Keratinocyte (primary cell): ENCODE measurements around the gene LRRC4C. TPM values are rescaled to one million over a fixed set of nuclear protein-coding genes. Genes with fewer than 3 reads are reported as not detected.

Experiments used
- DNase-seq: peaks from one replicate; pipeline ENCODE4 v3.0.0-alpha.2; 2011; ENCODE audit warnings: low read depth, missing footprints, low spot score
- FAIRE-seq: peaks from 2 replicates; lab custom pipeline; 2011; peaks lifted over from hg19 to GRCh38; lab: Jason Lieb, UNC
- H2AFZ ChIP-seq: 2 replicates; pipeline ENCODE4 v1.6.0; 2012; ENCODE audit warnings: low read length, control low read depth, inconsistent platforms; ENCODE audit not compliant: control insufficient read depth
- H3K27ac ChIP-seq: 2 replicates; pipeline ENCODE4 v1.5.1; 2011; ENCODE audit warnings: low read length; ENCODE audit not compliant: control insufficient read depth, insufficient read depth
- H3K27me3 ChIP-seq: 3 replicates; pipeline ENCODE4 v1.6.0; 2011; ENCODE audit warnings: low read length; ENCODE audit not compliant: control insufficient read depth, insufficient read depth; ENCODE audit errors: extremely low read depth
- H3K36me3 ChIP-seq, 2 experiments: 2 replicates in 1 of 2; 3 replicates in 1 of 2; pipeline ENCODE4 v1.5.1; 2011; ENCODE audit warnings: low read length in 2 of 2, mild to moderate bottlenecking in 1 of 2; ENCODE audit not compliant: control insufficient read depth in 2 of 2, insufficient read depth in 2 of 2; ENCODE audit errors: extremely low read depth in 1 of 2
- H3K4me1 ChIP-seq: 3 replicates; pipeline ENCODE4 v1.5.1; 2011; ENCODE audit warnings: low read length; ENCODE audit not compliant: control insufficient read depth, insufficient read depth; ENCODE audit errors: extremely low read depth
- H3K4me2 ChIP-seq: 3 replicates; pipeline ENCODE4 v1.6.0; 2011; ENCODE audit warnings: low read depth, low read length; ENCODE audit not compliant: control insufficient read depth, insufficient read depth; ENCODE audit errors: extremely low read depth
- H3K4me3 ChIP-seq, 3 experiments: fragments of 200-600 bp in 1 of 3; sonication (generic) in 1 of 3; 2 replicates in 2 of 3; 3 replicates in 1 of 3; pipeline ENCODE4 v1.5.1; 2011 to 2016; ENCODE audit warnings: low read length in 3 of 3, mild to moderate bottlenecking in 3 of 3, control low read depth in 2 of 3, inconsistent platforms in 1 of 3, low read depth in 1 of 3, mixed read lengths in 1 of 3, mixed run types in 1 of 3, moderate library complexity in 1 of 3; ENCODE audit not compliant: control insufficient read depth in 2 of 3, insufficient read depth in 2 of 3; ENCODE audit errors: extremely low read depth in 1 of 3
- H3K79me2 ChIP-seq: 2 replicates; pipeline ENCODE4 v1.6.0; 2012; ENCODE audit warnings: low read length; ENCODE audit not compliant: control insufficient read depth, insufficient read depth
- H3K9ac ChIP-seq: 3 replicates; pipeline ENCODE4 v1.6.0; 2011; ENCODE audit warnings: low read length; ENCODE audit not compliant: control insufficient read depth, insufficient read depth; ENCODE audit errors: extremely low read depth
- H3K9me1 ChIP-seq: 3 replicates; pipeline ENCODE4 v1.6.0; 2011; ENCODE audit warnings: low read length; ENCODE audit not compliant: control insufficient read depth, insufficient read depth; ENCODE audit errors: extremely low read depth
- H3K9me3 ChIP-seq: 2 replicates; pipeline ENCODE4 v1.5.1; 2012; ENCODE audit warnings: low read depth, low read length; ENCODE audit not compliant: control insufficient read depth
- H4K20me1 ChIP-seq: 3 replicates; pipeline ENCODE4 v1.6.0; 2011; ENCODE audit warnings: low read length; ENCODE audit not compliant: control insufficient read depth, insufficient read depth; ENCODE audit errors: extremely low read depth
- CTCF ChIP-seq, 3 experiments: IDR thresholded peaks in 1 of 3; conservative IDR thresholded peaks in 1 of 3; optimal IDR thresholded peaks in 1 of 3; 2 replicates in 2 of 3; 3 replicates in 1 of 3; pipeline versions ENCODE3 to v1.5.1; 2011; ENCODE audit warnings: low read length in 3 of 3, mild to moderate bottlenecking in 3 of 3, moderate library complexity in 2 of 3, control low read depth in 1 of 3, inconsistent platforms in 1 of 3; ENCODE audit not compliant: insufficient read depth in 2 of 3; ENCODE audit errors: extremely low read depth in 1 of 3
- EZH2 ChIP-seq: IDR thresholded peaks from one replicate; pipeline ENCODE4 v1.6.1; 2012; ENCODE audit warnings: inconsistent platforms, mild to moderate bottlenecking, low read length, moderate library complexity
- dilution Hi-C: fragments of 300-500 bp; cut with MboI; formaldehyde crosslinking; loops from one replicate; pipeline ENCODE4 v1.7.0; 2020; ENCODE audit warnings: low sequenced_read_pairs; ENCODE audit not compliant: extremely low pct_ligation_motif_present
- polyA plus RNA-seq, 5 experiments: library from polyadenylated mRNA; depleted of rRNA in 3 of 5; stranded (reverse) in 3 of 5; stranded (forward) in 1 of 5; unstranded in 1 of 5; fragments of >200 nt; gene quantifications; 1 replicate in 1 of 5; 2 replicates in 3 of 5; 3 replicates in 1 of 5; pipeline versions ENCODE4 v1.2.1 to v1.2.3, GENCODE V29; 2011 to 2012; ENCODE audit warnings: missing spikeins in 2 of 5, low read depth in 1 of 5, low replicate concordance in 1 of 5

Gene LRRC4C
- polyA plus RNA-seq, 1 donor (not counting 4 experiments of a cell fraction or from before 2014, with no cell fraction given), result not detected

- no peak overlapping the region for H3K27ac ChIP-seq
- no peak overlapping the region for H2AFZ ChIP-seq
- H3K4me1 ChIP-seq, result no peaks in the 10 kb centered on the region
- no peak overlapping the region for H3K4me3 ChIP-seq
- no peaks in the 10 kb centered on the region for H3K9me3 ChIP-seq
- DNase-seq (no peak), FAIRE-seq (no peak)
- H3K9ac ChIP-seq, result no peak overlapping the region
- H3K36me3 ChIP-seq, result no peaks in the 10 kb centered on the region
- H3K27me3 ChIP-seq, result no peaks in the 10 kb centered on the region
- TF ChIP-seq CTCF (optimal IDR thresholded peaks at IDR 0.05 in 1 of 3, IDR thresholded peaks at IDR 0.05 in 1 of 3, conservative IDR thresholded peaks at IDR 0.05 in 1 of 3; ENCODE audit: extremely low read depth in 1 of 3, insufficient read depth in 2 of 3, low read length in 3 of 3), result no peak
- TF ChIP-seq EZH2, result no peak
- dilution Hi-C loops, result no loop called here
- no peaks in the 10 kb centered on the region for H3K9me1 ChIP-seq
- H4K20me1 ChIP-seq, result no peaks in the 10 kb centered on the region
- no peak overlapping the region for H3K4me2 ChIP-seq
- H3K79me2 ChIP-seq, result no peaks in the 10 kb centered on the region
Measured at GRCh38 chr11:40573254-40573891, 886.1 kb downstream of the LRRC4C start.

- Histone ChIP-seq H4K20me1 (no peaks in the 10 kb centered on the region), H3K9ac (no peak overlapping the region), H3K79me2 (no peaks in the 10 kb centered on the region), H2AFZ (no peak overlapping the region), H3K27me3 (no peaks in the 10 kb centered on the region), H3K4me3 (no peak overlapping the region), H3K9me1 (no peaks in the 10 kb centered on the region), H3K27ac (no peak overlapping the region), H3K4me1 (no peaks in the 10 kb centered on the region), H3K4me2 (no peak overlapping the region), H3K9me3 (no peaks in the 10 kb centered on the region), H3K36me3 (no peaks in the 10 kb centered on the region)
- FAIRE-seq (no peak), DNase-seq (no peak)
- TF ChIP-seq CTCF (optimal IDR thresholded peaks at IDR 0.05 in 1 of 3, IDR thresholded peaks at IDR 0.05 in 1 of 3, conservative IDR thresholded peaks at IDR 0.05 in 1 of 3; ENCODE audit: extremely low read depth in 1 of 3, insufficient read depth in 2 of 3, low read length in 3 of 3) (no peak), EZH2 (no peak)
- dilution Hi-C loops, result no loop called here
Measured at GRCh38 chr11:40569947-40570531, 889.4 kb downstream of the LRRC4C start.
